HepG2 (cell line): ENCODE data around the gene NFATC2. TPM values are rescaled to one million over a fixed set of nuclear protein-coding genes. Genes with fewer than 3 reads are reported as not detected.

ENCODE experiments used
- BRF2 ChIP-seq: sonication (generic); formaldehyde crosslinking; IDR thresholded peaks from 2 replicates; pipeline ENCODE4 v1.8.1; 2022; ENCODE audit warnings: mild to moderate bottlenecking, missing genetic modification reagents
- FOXP1 ChIP-seq, 2 experiments: fragments of 450-650 bp in 1 of 2; IDR thresholded peaks; 2 replicates each; pipeline ENCODE4 v1.6.1; 2017 to 2018; ENCODE audit warnings: antibody characterized with exemption in 1 of 2
- HMGXB3 ChIP-seq: sonication (generic); formaldehyde crosslinking; IDR thresholded peaks from 2 replicates; pipeline ENCODE4 v1.4.0; 2020; ENCODE audit warnings: missing genetic modification reagents, borderline replicate concordance
- HOXD1 ChIP-seq: sonication (generic); formaldehyde crosslinking; IDR thresholded peaks from 2 replicates; pipeline ENCODE4 v1.5.0; 2020; ENCODE audit warnings: missing genetic modification reagents
- IKZF1 ChIP-seq: fragments of 450-650 bp; IDR thresholded peaks from 2 replicates; pipeline ENCODE4 v1.7.1; 2016
- KLF11 ChIP-seq: IDR thresholded peaks from 2 replicates; pipeline ENCODE4 v1.6.1; 2016; ENCODE audit warnings: missing compliant biosample characterization
- MNT ChIP-seq: fragments of 450-650 bp; IDR thresholded peaks from 2 replicates; pipeline ENCODE4 v1.6.1; 2016
- NBN ChIP-seq: fragments of 450-650 bp; conservative IDR thresholded peaks from 2 replicates; pipeline ENCODE4 v1.6.1; 2017
- NFRKB ChIP-seq: fragments of 450-650 bp; IDR thresholded peaks from 2 replicates; pipeline ENCODE4 v1.6.1; 2017
- PHB2 ChIP-seq: fragments of 450-650 bp; IDR thresholded peaks from 2 replicates; pipeline ENCODE4 v1.6.1; 2018; ENCODE audit not compliant: partially characterized antibody
- PLRG1 ChIP-seq: fragments of 450-650 bp; conservative IDR thresholded peaks from 2 replicates; pipeline ENCODE4 v1.6.1; 2016
- SAP130 ChIP-seq: IDR thresholded peaks from 2 replicates; pipeline ENCODE4 v1.6.1; 2016; ENCODE audit warnings: low read depth
- SIN3A ChIP-seq: IDR thresholded peaks from 2 replicates; pipeline ENCODE4 v1.6.1; 2011; ENCODE audit warnings: low read depth, mild to moderate bottlenecking, control low read depth, low read length, borderline replicate concordance
- TMF1 ChIP-seq: sonication (generic); formaldehyde crosslinking; IDR thresholded peaks from 2 replicates; pipeline ENCODE4 v1.8.1; 2022; ENCODE audit warnings: low read depth, missing genetic modification reagents
- TRIM22 ChIP-seq: fragments of 450-650 bp; IDR thresholded peaks from 2 replicates; pipeline ENCODE4 v1.6.1; 2017
- ZBTB33 ChIP-seq: sonication (generic); formaldehyde crosslinking; IDR thresholded peaks from 2 replicates; pipeline ENCODE4 v1.4.0; 2020; ENCODE audit warnings: missing genetic modification reagents
- ZC3H13 ChIP-seq: sonication (generic); formaldehyde crosslinking; IDR thresholded peaks from 2 replicates; pipeline ENCODE4 v1.8.1; 2023; ENCODE audit warnings: mild to moderate bottlenecking, missing genetic modification reagents, moderate library complexity
- ZNF282 ChIP-seq: fragments of 450-650 bp; IDR thresholded peaks from 2 replicates; pipeline ENCODE4 v1.6.1; 2018; ENCODE audit not compliant: partially characterized antibody
- ZNF468 ChIP-seq: sonication (generic); formaldehyde crosslinking; IDR thresholded peaks from 2 replicates; pipeline ENCODE4 v1.8.0; 2022; ENCODE audit warnings: mild to moderate bottlenecking, moderate library complexity, missing genetic modification reagents
- ZNF605 ChIP-seq: sonication (generic); formaldehyde crosslinking; IDR thresholded peaks from 2 replicates; pipeline ENCODE4 v1.8.0; 2022; ENCODE audit warnings: mild to moderate bottlenecking, missing genetic modification reagents
- ZNF629 ChIP-seq: sonication (generic); formaldehyde crosslinking; conservative IDR thresholded peaks from 2 replicates; pipeline ENCODE4 v1.5.0; 2020; ENCODE audit warnings: missing genetic modification reagents
- ZNF660 ChIP-seq: sonication (generic); formaldehyde crosslinking; IDR thresholded peaks from 2 replicates; pipeline ENCODE4 v1.5.1; 2020; ENCODE audit warnings: mild to moderate bottlenecking, low read depth, missing genetic modification reagents, borderline replicate concordance
- ZNF788 ChIP-seq: sonication (generic); formaldehyde crosslinking; IDR thresholded peaks from 2 replicates; pipeline ENCODE4 v1.5.0; 2020; ENCODE audit warnings: mild to moderate bottlenecking, missing genetic modification reagents, borderline replicate concordance
- polyA plus RNA-seq, 8 experiments: library from polyadenylated mRNA; depleted of rRNA in 3 of 8; stranded (reverse) in 7 of 8; unstranded in 1 of 8; fragments of >200 nt; fragmentation: Illumina TruSeq in 4 of 8; extraction: Trizol in 4 of 8; gene quantifications; 2 replicates each; pipeline versions ENCODE4 v1.2.1 to v1.2.3, GENCODE V29; 2011 to 2016; ENCODE audit warnings: low read depth in 4 of 8, missing spikeins in 1 of 8, mixed read lengths in 1 of 8; ENCODE audit not compliant: insufficient read depth in 1 of 8
- total RNA-seq, 5 experiments: library from RNA; depleted of rRNA; stranded (reverse); fragments of >200 nt; fragmentation: Illumina TruSeq; extraction: Trizol; gene quantifications; 2 replicates each; pipeline ENCODE4 v1.2.3, GENCODE V29; 2016; ENCODE audit warnings: low read depth in 1 of 5

The NFATC2 gene
- total and polyA plus RNA-seq, 2 of the 13 experiments (the other 11 are each of a cell fraction or from before 2014, with no cell fraction given) = 1.9 to 3.3 TPM

- TF ChIP-seq BRF2 = no peak
- TF ChIP-seq TRIM22 = peak; percentile 96; the same call in 1 of the 2 replicates
- peak; percentile 75; the same call in 1 of the 2 replicates for TF ChIP-seq NFRKB
- TF ChIP-seq HMGXB3 (CRISPR knock-in tag) = no peak
- TF ChIP-seq ZNF282 = peak; percentile 96
- no peak for TF ChIP-seq ZNF629
- peak; percentile 88 for TF ChIP-seq PHB2
- peak; percentile 95 for TF ChIP-seq IKZF1
- peak; percentile 87; the same call in 1 of the 2 replicates for TF ChIP-seq PLRG1
- TF ChIP-seq SIN3A = no peak
- TF ChIP-seq ZNF468 (CRISPR knock-in tag) = no peak
- TF ChIP-seq NBN = peak; percentile 92; the same call in 1 of the 2 replicates
- no peak for TF ChIP-seq HOXD1 (CRISPR knock-in tag)
- TF ChIP-seq KLF11 (CRISPR knock-in tag) = no peak
- no peak for TF ChIP-seq ZNF660 (CRISPR knock-in tag)
- TF ChIP-seq ZBTB33 (CRISPR knock-in tag) = no peak
- TF ChIP-seq MNT = peak; percentile 27; the same call in 1 of the 2 replicates
- TF ChIP-seq FOXP1 (IDR thresholded peaks at IDR 0.05) = peak; percentile 55
- TF ChIP-seq FOXP1 (CRISPR knock-in tag; IDR thresholded peaks at IDR 0.05) = no peak
- TF ChIP-seq SAP130 (CRISPR knock-in tag) = no peak
- no peak for TF ChIP-seq ZC3H13 (CRISPR knock-in tag)
- TF ChIP-seq ZNF788 (CRISPR knock-in tag) = no peak
- no peak for TF ChIP-seq TMF1
- no peak for TF ChIP-seq ZNF605 (CRISPR knock-in tag)
Observed at GRCh38 chr20:51545515-51545914, 3.0 kb upstream of the NFATC2 start (continued).
